Bone marrow (tissue), 2 donors: ENCODE measurements around the gene CCNI.
"Not testable (repeated sequence)": the region's sequence is repeated elsewhere in the genome, so short reads cannot be mapped to it uniquely, and the experiment has no call there.

Experiments
- DNase-seq, 2 donors: peaks; one replicate each; lab custom pipeline; 2025; lab: John Stamatoyannopoulos, UW

Gene CCNI

DNA sequence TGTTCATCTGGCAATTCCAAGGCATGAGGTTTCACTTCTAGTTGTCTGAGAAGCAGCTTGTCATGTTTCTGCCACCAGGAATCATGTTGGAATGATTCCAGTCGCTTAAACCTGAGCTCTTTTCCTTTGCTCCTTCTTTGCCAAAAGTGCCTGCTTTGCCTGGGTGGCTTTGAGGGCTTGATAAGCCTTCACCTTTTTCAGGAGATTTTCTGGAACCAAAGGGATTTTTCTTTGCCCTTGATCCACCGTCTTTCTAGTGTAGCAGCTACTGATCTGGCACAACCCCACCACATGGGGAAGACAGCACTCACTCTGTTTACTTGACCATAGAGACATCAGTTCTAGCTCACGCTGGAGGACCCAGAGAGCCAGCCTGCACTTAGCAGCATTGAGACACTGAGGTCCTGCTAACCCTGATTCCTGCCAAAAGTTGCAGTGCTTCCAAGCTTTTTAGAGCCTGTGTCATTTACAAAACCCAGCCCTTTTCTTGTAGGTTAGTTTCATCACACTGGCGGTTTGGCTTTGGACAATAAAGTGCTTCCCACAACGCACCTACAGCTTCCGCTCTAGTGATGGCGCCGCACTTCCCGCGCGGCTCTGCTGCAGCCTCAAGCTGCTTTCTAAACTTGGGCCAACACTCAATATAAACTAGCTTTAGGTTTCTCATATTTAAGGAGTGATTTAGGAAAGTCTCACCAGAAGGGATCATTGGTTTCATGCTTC lies 7.3 kb upstream of the CCNI start:
- DNase-seq: no peak

DNA sequence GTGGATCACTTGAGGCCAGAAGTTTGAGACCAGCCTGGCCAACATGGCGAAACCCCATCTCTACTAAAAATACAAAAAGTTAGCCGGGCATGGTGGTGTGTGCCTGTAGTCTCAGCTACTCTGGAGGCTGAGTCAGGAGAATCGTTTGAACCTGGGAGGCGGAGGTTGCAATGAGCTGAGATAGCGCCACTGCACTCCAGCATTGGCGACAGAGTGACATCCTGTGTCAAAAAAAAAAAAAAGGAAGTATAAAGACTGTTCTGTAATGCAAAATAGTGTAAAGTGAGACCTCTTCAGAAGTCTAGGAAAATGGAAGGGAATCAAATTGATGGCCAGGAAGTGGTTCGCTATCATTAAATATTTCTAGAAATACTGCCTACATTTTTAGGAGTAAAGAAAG lies 5.0 kb upstream of the CCNI start:
- not testable (repeated sequence) for DNase-seq

DNA sequence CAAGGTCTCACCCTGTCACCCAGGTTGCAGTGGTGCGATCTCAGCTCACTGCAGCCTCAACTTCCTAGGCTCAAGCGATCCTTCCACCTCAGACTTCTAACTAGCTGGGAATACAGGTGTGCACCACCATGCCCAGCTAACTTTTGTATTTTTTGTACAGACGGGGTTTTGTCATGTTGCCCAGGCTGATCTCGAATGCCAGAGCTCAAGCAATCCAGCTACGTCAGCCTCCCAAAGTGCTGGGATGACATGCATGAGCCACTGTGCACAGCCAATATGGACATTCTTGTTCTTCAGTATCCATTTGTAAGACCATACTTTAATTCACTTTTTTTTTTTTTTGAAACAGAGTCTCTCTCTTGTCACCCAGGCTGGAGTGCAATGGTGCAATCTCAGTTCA lies 3.5 kb upstream of the CCNI start:
- no peak for DNase-seq

DNA sequence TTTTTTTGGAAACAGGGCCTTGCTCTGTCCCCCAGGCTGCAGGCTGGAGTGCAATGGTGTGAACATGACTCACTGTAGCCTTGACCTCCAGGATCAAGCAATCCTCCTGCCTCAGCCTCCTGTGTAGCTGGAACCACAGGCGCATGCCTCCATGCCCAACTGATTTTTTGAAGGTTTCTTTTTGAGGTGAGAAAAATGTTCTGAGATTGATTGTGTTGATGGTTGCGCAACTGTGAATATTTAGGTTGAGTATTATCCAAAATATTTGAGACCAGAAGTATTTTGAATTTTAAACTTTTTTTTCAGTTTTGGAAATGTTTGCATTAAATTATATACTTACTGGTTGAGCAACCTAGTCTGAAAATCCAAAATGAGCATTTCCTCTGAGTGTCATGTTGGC lies 2.6 kb upstream of the CCNI start:
- DNase-seq: no peak

DNA sequence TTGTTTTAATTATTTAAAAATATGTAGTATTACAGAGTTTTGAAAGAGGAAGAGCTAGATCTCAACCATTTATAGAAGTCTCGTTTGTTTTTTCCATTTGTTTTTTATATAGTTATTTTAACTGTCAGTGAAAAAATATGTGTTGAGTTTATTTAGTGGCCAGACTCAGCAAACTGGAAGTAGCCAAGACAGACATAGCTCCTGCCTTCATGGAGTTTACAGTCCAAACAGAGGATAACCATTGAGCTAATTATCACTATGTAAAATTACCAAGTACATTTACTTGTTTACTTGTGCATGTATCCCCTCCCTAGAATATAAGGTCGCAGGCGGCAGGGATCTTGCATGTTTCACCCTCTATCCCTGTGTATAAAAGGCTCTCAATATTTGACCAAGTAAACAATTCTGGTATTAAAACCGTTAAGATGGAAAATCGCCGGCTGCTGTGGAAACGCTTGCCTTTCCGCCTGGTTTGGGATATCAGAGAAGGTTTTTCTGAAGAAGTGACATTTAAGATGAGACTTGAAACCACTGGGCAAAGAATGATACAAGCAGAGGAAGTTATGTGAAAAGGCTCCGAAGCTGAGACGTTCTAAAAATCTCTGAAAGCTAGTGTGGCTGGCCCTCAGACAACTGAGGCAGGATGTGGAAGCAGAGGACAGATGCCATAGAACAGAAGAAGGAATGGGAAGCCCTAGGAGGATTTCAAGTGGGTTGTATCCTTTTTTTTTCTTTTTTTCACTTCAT lies 1.3 kb upstream of the CCNI start:
- DNase-seq: no peak

DNA sequence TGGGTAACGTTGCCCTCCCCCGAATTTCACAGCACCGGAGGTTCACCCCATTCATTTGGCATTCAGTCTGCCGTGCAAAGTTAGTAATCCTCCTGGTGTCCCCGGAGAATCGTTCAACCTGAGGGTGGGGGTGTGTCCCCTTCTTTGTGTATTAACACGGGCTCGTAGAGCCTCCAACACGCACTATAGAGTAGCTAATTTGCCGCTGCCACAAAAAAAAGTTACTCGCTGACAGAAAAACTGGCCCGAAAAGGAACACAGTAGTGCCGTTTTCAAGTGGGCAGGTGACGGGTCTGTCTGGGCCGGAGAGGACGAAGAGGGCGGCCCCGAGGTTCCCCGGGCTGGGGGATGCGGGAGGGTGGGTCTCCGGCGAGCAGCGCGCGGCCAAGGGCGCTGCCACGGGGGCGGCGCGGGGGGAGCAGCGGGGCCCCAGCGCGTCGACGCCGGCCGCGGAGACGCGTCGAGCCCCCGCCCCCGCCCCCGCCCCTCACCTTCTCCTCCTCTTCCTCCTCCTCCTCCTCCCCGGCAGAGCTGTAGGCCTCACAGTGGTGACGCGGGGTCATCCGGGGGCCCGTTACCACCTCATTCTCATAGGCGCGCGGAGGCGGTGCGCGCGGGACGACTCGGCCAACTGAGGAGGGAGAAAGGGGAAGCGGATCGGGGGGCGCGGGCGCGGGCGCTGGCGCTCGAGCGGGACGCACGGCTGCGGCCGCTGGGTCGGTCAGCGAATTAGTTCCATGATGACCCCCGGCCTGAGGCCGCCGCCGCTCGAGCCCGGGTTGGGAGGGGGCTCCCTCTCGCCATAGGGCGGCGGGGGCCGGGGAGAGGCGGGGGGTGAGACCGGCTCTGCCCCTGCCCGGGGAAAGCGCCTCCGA lies 571 bp downstream of the CCNI start:
- DNase-seq: peak; percentile 48 to 68

DNA sequence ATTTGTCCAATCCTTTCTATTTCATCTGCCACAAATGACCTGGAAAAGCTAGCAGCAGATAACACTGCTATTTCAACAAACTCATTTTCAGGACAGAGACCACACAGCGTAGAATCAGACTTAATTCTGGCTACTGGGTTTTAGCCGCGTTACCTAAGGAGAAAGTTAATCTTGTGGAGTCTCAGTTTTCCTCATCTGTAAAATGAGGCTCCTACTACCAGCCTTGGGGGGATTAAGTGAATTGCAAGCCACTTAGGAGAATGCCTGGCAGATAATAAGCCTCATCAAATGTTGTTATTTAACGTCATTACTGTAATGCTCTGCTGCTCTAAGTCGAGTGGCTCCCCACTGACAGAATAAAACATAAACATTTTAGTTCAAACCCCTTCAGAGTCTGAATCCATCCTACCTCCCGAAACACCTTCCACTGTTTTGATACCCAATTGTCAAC lies 1.4 kb downstream of the CCNI start:
- no peak for DNase-seq

DNA sequence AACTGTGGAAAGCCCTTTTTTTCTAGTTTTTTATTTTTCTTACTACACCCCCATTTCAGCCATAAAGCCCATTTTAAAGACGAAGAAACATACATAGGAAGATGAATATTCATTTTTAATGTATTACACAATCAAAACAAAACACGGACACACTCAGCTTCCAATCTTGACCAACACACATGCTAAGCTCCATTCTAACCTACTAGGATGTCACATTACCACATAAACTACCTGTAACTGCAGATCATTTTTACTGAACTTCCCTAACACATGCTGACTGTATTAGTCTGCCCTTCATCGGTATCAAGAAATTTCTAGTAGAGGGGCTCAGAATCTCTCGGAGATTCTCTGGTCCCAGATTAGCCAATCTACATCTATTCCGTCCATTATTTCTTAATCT lies 1.8 kb downstream of the CCNI start:
- DNase-seq: no peak

DNA sequence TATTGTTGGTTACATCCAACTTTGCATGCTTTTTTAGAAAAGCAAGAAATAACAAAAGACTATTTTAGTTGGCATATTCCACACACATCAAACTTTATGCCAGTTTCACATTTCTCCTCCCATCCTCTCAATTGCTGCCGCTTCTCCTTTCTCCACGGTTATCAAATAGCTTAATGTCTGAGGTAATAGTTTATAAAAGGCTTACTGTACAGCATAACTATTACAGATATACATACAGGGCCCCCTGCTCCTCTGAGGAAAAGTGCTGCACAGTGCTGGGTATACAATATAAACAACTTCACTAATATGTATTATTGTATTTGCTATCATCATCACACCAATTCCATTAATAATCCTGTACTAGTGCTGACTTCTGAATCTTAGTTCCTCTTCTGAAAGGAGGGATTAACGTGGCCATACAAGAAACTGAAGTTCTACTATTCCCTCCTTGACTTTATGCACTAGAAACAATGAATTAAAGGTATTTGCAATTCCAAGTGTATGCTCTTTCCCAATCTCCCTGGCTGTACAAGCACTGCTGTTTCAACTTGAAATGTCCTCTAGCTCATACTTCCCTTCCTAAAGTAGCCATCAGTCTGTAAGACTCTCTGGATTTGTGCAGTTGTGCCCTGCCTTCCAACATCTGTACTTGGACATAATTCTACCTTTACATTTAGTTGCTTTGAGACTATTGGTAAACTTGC lies 2.5 kb downstream of the CCNI start:
- DNase-seq: no peak

DNA sequence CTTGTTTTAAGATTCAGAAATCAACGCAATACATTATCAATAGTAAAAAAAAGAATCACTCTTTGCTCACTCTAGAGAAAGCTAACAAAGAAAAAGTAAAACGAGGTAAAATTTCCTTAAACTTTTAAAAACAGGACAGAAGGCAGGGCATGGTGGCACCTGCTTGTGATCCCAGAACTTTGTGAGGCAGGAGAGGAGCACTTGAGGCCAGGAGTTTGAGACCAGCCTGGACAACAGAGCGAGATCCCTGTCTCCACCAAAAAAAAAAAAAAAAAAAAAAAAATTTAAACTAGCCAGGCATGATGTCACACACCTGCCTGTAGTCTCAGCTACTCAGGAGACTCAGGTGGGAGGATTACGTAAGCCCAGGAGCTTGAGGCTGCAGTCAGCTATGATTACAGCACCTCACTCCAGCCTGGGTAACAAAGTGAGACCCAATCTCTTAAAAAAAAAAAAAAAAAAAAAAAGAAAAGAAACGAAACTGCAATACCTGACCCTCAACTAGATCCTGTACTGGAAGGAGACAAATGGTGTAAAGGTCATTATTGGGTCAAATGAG lies 3.5 kb downstream of the CCNI start:
- no peak for DNase-seq

DNA sequence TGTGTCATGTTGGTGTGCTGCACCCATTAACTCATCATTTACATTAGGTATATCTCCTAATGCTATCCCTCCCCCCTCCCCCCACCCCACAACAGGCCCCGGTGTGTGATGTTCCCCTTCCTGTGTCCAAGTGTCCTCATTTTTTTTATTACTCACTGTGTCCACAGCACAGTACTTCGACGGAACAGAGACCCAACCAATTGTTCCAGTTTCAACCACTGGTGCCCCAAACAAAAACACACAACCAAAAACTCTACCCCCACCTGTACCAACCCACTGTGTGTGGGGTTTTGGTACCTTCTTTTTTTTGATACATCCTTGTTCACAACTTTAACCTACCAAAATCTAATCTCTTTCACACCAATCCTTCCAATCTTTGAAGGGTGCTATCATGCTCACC lies 6.3 kb downstream of the CCNI start:
- not testable (repeated sequence) for DNase-seq

DNA sequence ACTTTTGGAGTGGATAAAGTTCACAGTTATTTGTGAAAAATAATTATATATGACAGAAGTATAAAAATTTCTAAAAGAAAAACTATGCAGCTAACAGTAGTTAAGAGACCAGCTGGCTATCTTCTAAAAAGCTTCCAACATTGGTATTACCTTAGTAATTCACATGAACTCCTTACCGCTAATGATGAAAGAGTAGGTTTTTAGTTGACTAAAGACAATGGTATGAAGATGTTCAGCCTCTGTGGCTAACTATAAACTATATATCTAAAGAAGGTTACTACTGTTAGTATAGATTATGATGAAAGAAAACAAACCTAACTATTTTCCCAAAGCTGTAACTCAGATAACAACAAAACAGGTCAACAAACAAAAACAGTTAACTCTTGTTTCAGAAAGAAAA lies 10.4 kb downstream of the CCNI start:
- DNase-seq: no peak

DNA sequence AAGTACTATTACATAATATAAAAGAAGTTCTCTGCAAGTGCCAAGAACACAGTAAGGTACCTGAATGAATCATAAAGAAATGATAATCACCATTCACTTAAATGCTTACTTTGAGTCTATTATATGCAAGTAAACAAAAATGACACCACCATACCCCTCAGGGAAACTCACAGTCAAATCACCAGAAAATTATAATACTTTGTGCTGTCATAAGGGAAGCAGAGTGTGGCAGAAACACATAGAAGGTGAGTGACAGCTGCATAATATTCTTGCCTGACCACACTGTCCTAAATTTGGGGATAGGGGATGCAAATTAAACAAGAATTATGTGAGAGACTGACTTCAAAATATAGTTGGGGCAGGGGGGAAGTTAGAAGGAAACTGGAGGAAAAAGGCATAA lies 12.9 kb downstream of the CCNI start:
- no peak for DNase-seq

DNA sequence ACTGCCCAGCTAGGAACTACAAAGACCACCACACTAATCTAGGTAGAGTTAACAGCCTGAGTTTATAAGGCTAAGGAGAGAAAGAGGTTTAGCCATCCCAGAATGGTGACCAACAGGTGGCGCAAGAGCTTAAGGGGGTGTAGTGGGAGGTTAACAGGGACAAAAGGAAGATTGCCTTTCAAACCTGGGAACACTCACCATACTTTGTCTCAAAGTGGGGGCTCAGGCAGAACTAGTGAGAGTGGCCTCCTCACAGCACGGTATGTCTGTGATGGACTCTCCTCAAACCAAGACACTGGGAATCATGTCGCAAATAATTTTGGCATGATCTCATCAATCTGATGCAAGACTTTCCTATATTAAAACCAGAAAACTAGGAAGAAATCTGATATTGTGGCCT lies 23.4 kb downstream of the CCNI start:
- peak in 1 of 2 donors; percentile 64 for DNase-seq

DNA sequence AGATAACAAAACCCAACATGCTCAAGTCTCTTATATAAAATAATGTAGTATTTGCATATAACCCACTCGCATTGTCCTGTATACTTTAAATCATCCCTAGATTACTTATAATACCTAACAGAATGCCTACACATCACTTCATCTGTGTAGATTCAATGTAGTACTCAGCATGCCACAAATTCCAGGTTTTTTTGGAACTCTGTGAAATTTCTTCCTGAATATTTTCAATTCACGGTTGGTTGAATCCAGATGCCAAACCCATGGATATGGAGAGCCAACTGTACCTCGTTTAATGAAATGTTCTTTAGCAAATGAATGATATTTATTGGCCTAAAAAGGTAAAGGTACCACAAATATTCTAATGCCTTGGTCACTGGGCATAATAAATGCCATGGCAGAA lies 24.8 kb downstream of the CCNI start:
- no peak for DNase-seq

DNA sequence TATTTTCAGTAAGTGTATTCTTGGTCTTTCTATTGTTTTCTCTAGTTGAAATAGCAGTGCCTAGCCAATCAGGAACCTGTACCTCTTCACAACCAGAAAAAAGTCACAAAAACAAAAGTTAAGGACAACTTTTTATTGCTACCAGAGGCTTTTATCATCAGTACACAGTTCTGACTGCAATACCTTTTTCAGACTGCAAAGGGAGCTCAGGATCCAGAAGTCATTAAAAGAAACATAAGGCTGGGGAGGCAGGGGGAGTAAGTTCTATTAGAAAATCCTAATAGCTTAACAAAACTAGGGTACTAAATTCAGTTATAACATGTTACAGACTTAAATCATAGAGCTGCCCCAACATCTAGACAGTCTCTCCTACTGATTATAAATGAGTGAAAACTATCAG lies 28.8 kb downstream of the CCNI start:
- DNase-seq: no peak

DNA sequence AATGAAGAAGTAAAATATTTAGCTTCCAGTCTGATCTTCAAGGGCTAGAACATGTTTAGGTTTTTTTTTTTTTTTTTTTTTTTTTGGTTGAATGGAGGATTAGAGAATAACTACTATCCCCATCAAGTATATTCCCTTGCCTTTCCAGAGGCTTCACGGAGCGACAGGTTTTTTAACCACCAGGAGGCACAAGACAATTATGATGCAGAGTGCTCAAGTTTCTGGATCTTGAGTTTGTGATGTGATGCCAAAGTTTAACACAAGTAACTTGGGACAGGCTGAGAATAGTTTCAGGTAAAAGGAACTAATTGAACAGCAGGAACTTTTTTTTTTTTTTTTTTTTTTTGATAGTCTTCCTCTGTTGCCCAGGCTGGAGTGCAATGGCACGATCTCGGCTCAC lies 30.3 kb downstream of the CCNI start:
- DNase-seq: no peak

DNA sequence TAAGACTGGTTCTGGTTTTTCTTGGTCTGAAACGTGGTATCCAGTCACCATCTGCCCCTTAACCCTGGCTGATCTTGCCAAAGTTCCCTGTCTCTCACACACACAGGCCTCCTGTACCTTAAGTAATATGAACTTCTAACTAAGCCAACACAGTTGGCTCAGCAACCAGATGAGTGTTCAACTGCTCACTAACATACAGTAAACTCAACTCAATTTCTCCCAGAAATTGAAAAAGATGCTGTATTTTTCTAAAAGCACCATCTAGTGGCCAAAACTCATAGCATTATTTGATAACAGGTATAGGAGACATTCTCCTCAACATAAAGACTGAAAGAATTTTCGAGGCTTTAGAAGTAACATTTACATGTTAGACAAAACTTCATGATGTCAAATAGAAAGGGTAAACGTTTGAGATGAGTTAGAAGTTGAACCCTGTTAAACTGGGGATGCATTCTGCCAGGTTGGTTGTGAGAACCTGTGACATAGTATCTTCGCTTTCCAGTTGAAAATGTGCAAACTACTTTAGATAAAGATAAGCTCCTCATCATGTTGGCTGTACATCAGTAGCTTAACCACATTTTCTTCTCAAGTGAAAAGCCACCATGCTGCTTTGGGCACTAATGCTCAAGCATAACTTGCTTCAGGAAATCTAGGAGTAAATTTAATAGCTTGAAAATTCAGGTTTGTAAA lies 31.2 kb downstream of the CCNI start:
- DNase-seq: no peak

DNA sequence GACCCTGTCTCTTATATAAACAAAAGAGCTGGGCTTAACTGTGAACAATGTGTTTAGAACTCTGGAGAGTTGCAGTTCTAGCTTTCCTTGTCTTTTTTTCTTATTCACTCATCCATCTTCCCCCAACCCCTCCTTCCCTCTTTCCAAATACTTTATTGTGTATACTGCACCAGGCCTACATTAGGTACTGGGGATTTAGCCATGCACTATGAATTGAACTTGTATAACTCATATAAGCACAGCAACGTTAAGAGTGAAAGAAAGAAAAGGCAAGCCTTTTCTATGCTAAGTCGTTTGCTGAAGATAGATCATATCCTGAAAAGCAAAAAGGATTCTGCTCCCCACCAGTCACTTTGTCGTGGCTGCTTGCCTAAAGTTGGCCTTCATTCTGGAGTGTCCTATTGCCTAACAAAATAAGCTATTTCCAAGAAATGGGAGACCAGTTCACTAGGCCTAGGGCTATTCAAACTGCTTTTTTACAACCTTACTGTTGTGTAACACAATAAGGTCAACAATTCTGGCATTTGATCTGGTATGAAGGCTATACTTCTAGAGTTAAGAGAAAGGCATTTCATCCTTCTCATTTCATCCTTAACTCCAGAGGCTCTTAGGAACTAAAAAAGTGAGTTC lies 32.2 kb downstream of the CCNI start:
- no peak for DNase-seq

DNA sequence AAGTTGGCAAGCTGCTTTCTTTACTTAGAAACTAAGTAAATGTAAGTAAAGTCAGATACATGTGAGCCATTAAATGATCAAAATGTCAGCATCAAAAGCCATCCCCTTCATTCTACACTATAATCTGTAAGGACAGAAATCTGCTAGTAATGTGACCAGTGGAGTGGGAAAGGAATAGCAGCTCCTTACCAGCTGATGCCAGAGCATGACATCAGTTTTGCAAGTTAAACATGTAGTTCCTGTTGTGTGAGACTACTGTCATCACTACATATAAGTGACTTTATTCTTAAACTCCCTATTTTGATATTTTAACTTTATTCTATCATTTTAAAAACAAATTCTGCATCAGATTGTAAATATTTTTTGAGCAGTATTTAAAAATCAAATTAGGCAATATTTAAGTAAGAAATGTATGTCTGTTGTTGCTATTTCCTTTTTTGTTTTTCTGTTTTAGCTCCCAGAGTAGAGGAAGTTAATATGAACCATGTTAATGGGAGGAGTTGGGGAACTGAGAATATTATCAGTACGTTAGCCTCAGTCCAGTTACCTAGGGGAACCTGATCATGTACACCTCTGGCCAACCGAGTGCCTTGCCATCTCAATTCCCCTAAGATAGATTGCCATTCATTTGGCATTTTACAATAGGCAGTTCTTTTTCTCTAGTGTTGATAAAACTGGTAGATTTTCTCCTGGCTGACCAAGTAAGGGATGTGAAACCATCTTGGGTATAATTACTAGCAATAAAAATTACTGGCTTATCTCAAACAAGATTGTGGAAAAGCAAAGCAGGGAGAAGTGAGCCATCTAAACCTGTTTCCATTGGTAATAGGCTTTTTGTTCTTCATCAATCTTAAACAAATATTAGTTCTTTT lies 34.7 kb downstream of the CCNI start:
- DNase-seq: peak in 1 of 2 donors; percentile 25
